Measurements from ENCODE around the gene SLC41A1.

Gene SLC41A1

GRCh38 chr1:205817988-205818387 lies 5.0 kb upstream of the SLC41A1 start:
- DNase-seq: no peak

DNA sequence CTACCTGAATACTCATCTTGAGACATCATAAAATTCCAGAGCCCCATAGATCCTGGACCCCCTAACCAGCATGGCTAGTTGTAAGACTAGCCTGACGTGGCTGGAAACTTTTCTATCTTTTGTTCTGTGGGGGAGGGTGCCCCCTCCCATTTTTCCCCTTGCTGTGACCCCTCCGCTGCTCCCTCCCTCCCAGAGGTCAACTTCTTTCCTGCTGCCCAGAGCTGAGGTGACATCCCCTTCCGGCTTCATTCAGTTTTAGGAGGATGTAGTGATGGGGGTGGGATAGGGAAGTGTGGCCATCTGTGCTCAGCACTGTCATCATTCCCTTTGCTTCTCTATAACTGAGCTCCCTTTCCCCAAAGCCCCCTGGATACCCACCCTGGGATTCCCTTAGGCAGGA lies 4.4 kb upstream of the SLC41A1 start:
- no peak for DNase-seq

- DNase-seq: no peak
Observed at GRCh38 chr1:205813755-205814058, 709 bp upstream of the SLC41A1 start.

- DNase-seq: peak; percentile 17 to 20
Observed at GRCh38 chr1:205812271-205812877, 624 bp downstream of the SLC41A1 start.

DNA sequence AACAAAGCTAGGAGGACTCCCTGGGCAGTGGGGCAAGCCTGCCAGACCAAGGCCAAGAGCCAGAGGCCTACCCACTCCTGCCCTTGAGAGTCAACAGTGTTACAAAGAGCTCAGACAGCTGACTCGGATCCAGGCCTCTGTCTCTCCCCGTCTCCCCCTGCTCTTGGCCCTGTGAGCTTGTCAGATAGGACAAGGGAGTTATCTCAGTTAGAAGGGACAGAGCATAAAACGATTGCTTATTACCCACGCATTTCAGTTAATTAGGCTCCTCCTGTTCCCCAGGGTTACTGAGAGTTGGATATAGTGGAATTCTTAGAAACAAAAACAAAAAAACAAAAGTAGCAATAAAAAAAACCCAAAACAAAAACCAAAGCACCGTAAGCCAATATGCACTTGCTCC lies 1.3 kb downstream of the SLC41A1 start:
- DNase-seq: no peak

- no peak for DNase-seq
Observed at GRCh38 chr1:205810448-205811157, 2.4 kb downstream of the SLC41A1 start.

GRCh38 chr1:205809942-205810345 lies 3.1 kb downstream of the SLC41A1 start:
- DNase-seq: no peak

- DNase-seq: no peak
Observed at GRCh38 chr1:205809469-205809868, 3.5 kb downstream of the SLC41A1 start.

- DNase-seq: peak; percentile 36 to 49
Observed at GRCh38 chr1:205805082-205805711, 7.8 kb downstream of the SLC41A1 start.

- DNase-seq: no peak
Observed at GRCh38 chr1:205804605-205805004, 8.4 kb downstream of the SLC41A1 start.

DNA sequence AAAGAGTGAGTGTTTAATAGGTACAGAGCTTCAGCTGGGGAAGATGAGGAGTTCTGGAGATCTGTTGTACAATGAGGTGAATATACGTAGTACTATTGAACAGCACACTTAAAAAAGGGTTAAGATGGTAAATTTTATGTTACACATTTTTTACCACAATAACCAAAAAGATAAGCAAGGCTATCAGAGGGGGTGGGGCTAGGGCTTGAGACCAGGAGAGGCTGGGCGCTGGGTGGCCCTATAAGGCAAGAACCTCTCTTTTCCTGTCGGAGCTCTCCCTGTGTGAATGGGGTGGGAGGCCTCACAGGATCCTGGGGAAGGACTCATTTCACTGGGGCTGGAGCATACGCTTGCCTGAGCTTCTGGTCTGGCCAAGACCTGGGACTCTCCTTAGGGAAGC lies 9.0 kb downstream of the SLC41A1 start:
- DNase-seq: no peak

DNA sequence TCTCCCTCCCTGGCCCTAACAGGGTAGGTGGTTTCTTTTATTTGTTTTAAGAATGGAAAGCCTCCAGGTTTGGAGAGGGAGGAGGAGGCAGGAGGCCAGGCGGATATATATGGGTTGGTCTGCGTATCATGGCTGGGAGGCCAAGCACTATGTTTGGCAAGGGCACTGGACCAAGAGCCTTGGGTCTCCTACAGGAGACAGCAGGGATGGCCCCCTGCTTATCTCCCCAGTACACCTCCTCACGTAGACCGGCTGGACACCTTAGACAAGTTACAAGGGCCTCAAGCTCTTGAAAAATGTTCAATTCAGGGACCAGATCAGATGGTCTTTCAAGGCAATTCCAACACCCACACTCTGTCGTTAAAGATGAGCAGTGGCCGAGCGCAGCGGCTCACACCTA lies 10.9 kb downstream of the SLC41A1 start:
- DNase-seq: no peak

GRCh38 chr1:205800981-205801703 lies 11.9 kb downstream of the SLC41A1 start:
- DNase-seq: no peak

DNA sequence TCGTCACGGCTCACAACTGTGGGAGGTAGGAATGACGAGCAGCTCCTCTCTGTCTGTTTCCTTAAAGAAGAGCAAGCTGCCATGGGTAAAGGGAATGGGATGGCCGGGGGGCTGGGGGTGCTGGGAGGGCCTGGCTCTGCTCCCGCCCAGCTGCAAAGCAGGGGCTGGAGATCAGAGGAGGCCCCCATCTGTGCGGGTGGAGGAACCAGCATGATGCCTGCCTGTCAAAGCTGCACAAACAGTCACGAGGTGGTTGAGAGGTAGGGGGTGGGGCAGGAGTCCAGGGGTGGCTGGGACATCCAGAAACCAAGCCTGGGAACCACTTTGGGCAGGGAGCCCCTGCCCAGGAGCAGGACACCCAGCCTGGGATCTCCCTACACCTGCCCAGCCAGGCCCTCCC lies 12.6 kb downstream of the SLC41A1 start:
- DNase-seq: no peak

GRCh38 chr1:205798577-205798976 lies 14.4 kb downstream of the SLC41A1 start:
- no peak for DNase-seq

DNA sequence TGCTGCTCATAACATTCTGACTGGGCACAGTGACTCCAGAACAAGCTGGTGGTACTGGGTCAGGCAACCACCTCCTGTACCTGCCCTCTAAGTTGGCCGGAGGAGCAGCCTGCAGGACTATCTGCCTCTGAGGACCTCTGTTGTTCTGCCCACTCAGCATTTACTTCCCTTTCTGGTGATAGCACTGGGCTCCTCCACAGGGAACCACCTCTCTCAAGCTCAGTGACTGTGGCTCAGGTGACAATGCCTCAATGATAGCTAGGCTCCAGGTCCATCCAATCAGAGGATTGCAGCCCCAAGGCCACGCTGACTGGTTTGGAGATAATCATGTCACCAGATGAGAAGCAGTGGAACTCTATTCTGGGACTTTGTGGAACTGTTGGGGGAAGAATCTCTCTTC lies 15.8 kb downstream of the SLC41A1 start:
- DNase-seq: no peak

- no peak for DNase-seq
Observed at GRCh38 chr1:205794011-205794730, 18.8 kb downstream of the SLC41A1 start.

DNA sequence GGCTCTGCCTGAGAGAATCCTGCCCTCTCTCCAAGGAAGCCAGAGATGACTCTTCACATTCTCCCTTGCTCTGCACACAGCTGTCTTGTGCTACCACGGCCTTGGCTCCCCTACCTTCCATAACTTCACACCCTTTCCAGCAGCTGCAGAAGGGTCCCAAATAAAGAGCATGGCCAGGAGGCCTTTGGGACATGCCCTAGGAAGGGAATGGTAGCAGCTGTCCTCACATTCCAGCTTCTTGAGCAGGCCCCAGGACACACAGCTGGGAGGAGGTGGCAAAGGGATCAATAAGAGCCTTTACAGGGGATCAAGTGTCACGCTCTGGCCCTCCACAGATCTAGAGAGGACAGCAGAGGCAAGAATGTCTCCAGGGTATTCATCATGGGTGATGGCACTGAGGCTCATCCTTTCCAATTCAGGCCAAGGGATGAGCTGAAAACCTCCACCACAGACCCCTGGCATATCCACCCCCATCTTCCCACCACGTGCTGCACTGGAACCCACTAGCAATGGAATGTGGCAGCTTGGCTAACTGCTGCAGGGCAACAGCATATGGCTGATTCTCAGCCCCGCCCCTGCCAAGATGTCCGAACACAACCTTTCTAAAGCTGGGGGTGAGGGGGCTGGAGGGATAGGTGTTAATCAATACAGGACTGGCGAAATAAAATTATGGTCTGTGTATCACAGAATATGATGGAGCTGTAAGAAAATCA lies 19.9 kb downstream of the SLC41A1 start:
- no peak for DNase-seq

DNA sequence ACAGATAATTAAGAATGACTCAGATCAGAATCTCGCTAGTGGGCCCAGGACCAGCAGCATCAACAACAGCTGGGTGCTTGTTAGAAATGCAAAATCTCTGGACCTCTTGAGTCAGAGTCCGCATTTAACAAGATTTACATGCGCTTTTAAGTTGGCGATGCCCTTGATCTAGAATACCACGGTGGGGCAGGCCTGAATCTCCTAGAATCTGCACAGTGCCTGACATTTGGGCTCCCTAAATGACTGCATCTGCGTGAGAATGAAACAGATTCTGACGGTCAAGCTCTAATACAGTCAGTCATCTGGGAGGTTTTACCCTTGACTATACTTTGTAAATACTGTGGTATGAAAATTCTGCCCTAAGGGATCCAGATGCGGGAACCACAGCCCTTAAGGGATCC lies 20.5 kb downstream of the SLC41A1 start:
- DNase-seq: no peak

GRCh38 chr1:205791568-205792180 lies 21.3 kb downstream of the SLC41A1 start:
- peak; percentile 45 to 50 for DNase-seq

- no peak for DNase-seq
Observed at GRCh38 chr1:205787287-205787916, 25.6 kb downstream of the SLC41A1 start.

- no peak for DNase-seq
Observed at GRCh38 chr1:205786601-205787000, 26.4 kb downstream of the SLC41A1 start.

Data from stimulated activated CD4-positive, alpha-beta T cell treated with anti-CD3 and anti-CD28 coated beads, Interleukin-2, amount 100 ng/mL, for 48 hours (primary cell).